Gastrocnemius medialis (tissue), 4 donors: Measurements from ENCODE around the gene LNPEP. TPM values are rescaled to one million over a fixed set of nuclear protein-coding genes. Genes with fewer than 3 reads are reported as not detected.
A peak's percentile ranks its signal among the peaks of the same experiment; 100 is the strongest.

ENCODE experiments used
- ATAC-seq, 2 donors: fragments of 150-250 bp; one replicate each; pipeline ENCODE4 v1.9.1; 2016
- DNase-seq, 2 donors: peaks; one replicate each; pipeline ENCODE4 v3.0.0-alpha.2; 2019
- H3K27ac ChIP-seq, 4 donors: fragments of 200-600 bp; sonication (generic); 1 replicate in 1 of 4; 2 replicates in 3 of 4; pipeline ENCODE4 v1.5.1; 2016 to 2018; ENCODE audit warnings: mild to moderate bottlenecking in 2 of 4, moderate library complexity in 1 of 4
- H3K27me3 ChIP-seq, 3 donors: fragments of 200-600 bp; sonication (generic) in 2 of 3; 1 replicate in 1 of 3; 2 replicates in 2 of 3; pipeline versions ENCODE4 v1.5.1 to v1.6.0; 2016 to 2019; ENCODE audit warnings: mild to moderate bottlenecking in 1 of 3, moderate library complexity in 1 of 3
- H3K36me3 ChIP-seq, 2 donors: fragments of 200-600 bp; sonication (generic) in 1 of 2; one replicate each; pipeline ENCODE4 v1.5.1; 2017 to 2018
- H3K4me1 ChIP-seq, 2 donors: fragments of 200-600 bp; sonication (generic) in 1 of 2; one replicate each; pipeline ENCODE4 v1.5.1; 2016 to 2017; ENCODE audit warnings: mild to moderate bottlenecking in 2 of 2
- H3K4me3 ChIP-seq, 4 donors: fragments of 200-600 bp; sonication (generic) in 3 of 4; 1 replicate in 1 of 4; 2 replicates in 3 of 4; pipeline ENCODE4 v1.5.1; 2016 to 2019; ENCODE audit warnings: mild to moderate bottlenecking in 2 of 4
- H3K9me3 ChIP-seq, 3 donors: fragments of 200-600 bp; sonication (generic) in 2 of 3; 1 replicate in 1 of 3; 2 replicates in 2 of 3; pipeline ENCODE4 v1.5.1; 2016 to 2019
- CTCF ChIP-seq, 5 experiments: fragments of 450-650 bp in 3 of 5; fragments of 200-600 bp in 2 of 5; sonication (generic) in 2 of 5; IDR thresholded peaks in 4 of 5; conservative IDR thresholded peaks in 1 of 5; 1 replicate in 4 of 5; 2 replicates in 1 of 5; pipeline ENCODE4 v1.5.1; 2016 to 2019; ENCODE audit warnings: antibody characterized with exemption in 5 of 5, mild to moderate bottlenecking in 3 of 5, moderate library complexity in 3 of 5
- POLR2A ChIP-seq, 2 donors: fragments of 450-650 bp; IDR thresholded peaks; one replicate each; pipeline ENCODE4 v1.6.1; 2017; ENCODE audit warnings: antibody characterized with exemption in 2 of 2, mild to moderate bottlenecking in 2 of 2, moderate library complexity in 2 of 2
- in situ Hi-C, 4 donors: fragments of 200-750 bp; cut with MboI; loops; one replicate each; pipeline versions ENCODE4 v1.15.0 to v1.8.0; 2017; ENCODE audit warnings: low sequenced_read_pairs in 4 of 4
- intact Hi-C: fragments of 100-400 bp; cut with DNase I; formaldehyde crosslinking; loops from one replicate; pipeline ENCODE4 v1.15.1; 2023; ENCODE audit warnings: low total_unique reads
- total RNA-seq, 4 donors: library from RNA; depleted of rRNA; stranded (reverse); fragments of >200 nt; gene quantifications; one replicate each; pipeline versions ENCODE4 v1.1.0 to v1.2.3, GENCODE V29; 2016

The LNPEP gene
- total RNA-seq, 4 donors from 2014 or later: 31.9 to 48.7 (median 33.1) TPM

GRCh38 chr5:96904054-96904931 lies 31.6 kb upstream of the LNPEP start:
- no peaks in the 10 kb centered on the region for H3K9me3 ChIP-seq
- DNase-seq (no peak), ATAC-seq (no peak)
- intact Hi-C loops (no loop called here), in situ Hi-C loops (no loop called here)
- no peak for TF ChIP-seq CTCF (IDR thresholded peaks at IDR 0.05 in 4 of 5, conservative IDR thresholded peaks at IDR 0.05 in 1 of 5)
- TF ChIP-seq POLR2A (IDR thresholded peaks at IDR 0.05): no peak
- no peaks in the 10 kb centered on the region for H3K27me3 ChIP-seq
- no peak overlapping the region for H3K4me3 ChIP-seq
- H3K36me3 ChIP-seq: no peaks in the 10 kb centered on the region
- H3K4me1 ChIP-seq: peaks cover 5 to 13% of the 10 kb centered on the region in 2 donors
- no peak overlapping the region for H3K27ac ChIP-seq

DNA sequence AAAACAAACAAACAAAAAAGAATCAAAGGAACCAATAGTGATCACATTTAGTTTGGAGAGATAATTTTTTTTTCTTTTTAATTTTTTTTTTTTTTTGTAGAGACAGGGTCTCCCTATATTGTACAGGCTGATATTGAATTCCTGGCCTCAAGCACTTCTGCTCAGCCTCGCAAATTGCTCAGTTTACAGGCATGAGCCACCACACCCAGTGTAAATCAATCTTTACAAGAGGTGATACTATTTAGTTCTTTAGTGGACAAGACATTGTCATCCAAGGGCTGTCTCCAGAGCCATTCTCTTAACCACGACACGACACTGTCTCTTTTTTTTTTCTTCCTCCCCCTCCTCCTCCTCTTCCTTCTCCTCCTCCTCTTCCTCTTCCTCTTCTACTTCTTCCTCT lies 30.0 kb upstream of the LNPEP start:
- intact Hi-C loops: no loop called here
- no peaks in the 10 kb centered on the region for H3K36me3 ChIP-seq

GRCh38 chr5:96909003-96909402 lies 26.9 kb upstream of the LNPEP start:
- no peak for TF ChIP-seq CTCF (IDR thresholded peaks at IDR 0.05 in 4 of 5, conservative IDR thresholded peaks at IDR 0.05 in 1 of 5)
- no peak for TF ChIP-seq POLR2A (IDR thresholded peaks at IDR 0.05)
- Histone ChIP-seq H3K9me3 (no peaks in the 10 kb centered on the region), H3K36me3 (no peaks in the 10 kb centered on the region), H3K4me1 (peaks cover 10 to 23% of the 10 kb centered on the region in 2 donors), H3K4me3 (no peak overlapping the region), H3K27ac (peak overlapping the region; percentile 68 to 78 (median 71)), H3K27me3 (no peaks in the 10 kb centered on the region)
- in situ Hi-C loops: no loop called here
- ATAC-seq: no peak
- intact Hi-C loops: no loop called here
- no peak for DNase-seq

More for the DNA sequence above, 30.0 kb upstream of the LNPEP start:
- ATAC-seq (no peak), DNase-seq (no peak)
- in situ Hi-C loops: no loop called here
- Histone ChIP-seq H3K27ac (no peak overlapping the region), H3K4me3 (no peak overlapping the region), H3K9me3 (no peaks in the 10 kb centered on the region), H3K4me1 (peaks cover 10 to 23% of the 10 kb centered on the region in 2 donors), H3K27me3 (no peaks in the 10 kb centered on the region)
- TF ChIP-seq CTCF (IDR thresholded peaks at IDR 0.05 in 4 of 5, conservative IDR thresholded peaks at IDR 0.05 in 1 of 5) (no peak), POLR2A (IDR thresholded peaks at IDR 0.05) (no peak)

- Histone ChIP-seq H3K4me1 (peaks cover 10 to 23% of the 10 kb centered on the region in 2 donors), H3K36me3 (no peaks in the 10 kb centered on the region), H3K9me3 (no peaks in the 10 kb centered on the region), H3K4me3 (no peak overlapping the region), H3K27ac (peak overlapping the region; percentile 68 to 78 (median 71)), H3K27me3 (no peaks in the 10 kb centered on the region)
- ATAC-seq (peak; percentile 99 to 100), DNase-seq (peak; percentile 68 to 82)
- in situ Hi-C loops (no loop called here), intact Hi-C loops (no loop called here)
- TF ChIP-seq CTCF (IDR thresholded peaks at IDR 0.05 in 4 of 5, conservative IDR thresholded peaks at IDR 0.05 in 1 of 5): no peak
- TF ChIP-seq POLR2A (IDR thresholded peaks at IDR 0.05): no peak
These were observed 26.4 kb upstream of the LNPEP start for GRCh38 chr5:96909435-96909834.
